ENCODE results near the gene SYT1.
"Not testable (repeated sequence)": the region's sequence is repeated elsewhere in the genome, so short reads cannot be mapped to it uniquely, and the experiment has no call there.

Gene SYT1

DNA sequence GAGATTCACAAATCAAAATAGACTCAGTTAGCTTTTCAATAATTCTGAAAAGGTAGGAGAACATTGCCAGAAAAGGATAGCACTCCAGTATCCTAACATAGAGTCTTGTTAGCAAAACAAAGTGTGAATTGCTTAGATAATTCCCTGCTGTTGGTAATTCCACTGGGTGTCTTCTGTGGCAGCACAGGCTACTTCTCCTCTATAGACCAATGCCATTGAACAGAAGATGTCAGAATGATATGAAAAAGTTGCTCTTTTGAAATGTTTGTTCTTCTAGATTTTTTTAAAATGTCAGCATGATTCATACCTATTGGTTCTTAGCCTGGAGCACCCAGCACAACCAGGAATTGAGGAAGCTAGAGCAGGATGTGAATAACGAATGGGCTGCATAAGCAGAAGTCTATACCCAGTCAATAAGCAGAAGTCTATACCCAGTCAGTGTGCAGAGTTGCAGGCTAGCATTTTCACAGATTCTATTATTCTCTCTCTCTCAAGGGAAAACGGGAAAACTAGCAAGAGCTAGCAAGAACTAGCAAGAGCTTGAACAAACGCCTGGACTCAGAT lies 112.8 kb downstream of the SYT1 start:
- no peak for DNase-seq

DNA sequence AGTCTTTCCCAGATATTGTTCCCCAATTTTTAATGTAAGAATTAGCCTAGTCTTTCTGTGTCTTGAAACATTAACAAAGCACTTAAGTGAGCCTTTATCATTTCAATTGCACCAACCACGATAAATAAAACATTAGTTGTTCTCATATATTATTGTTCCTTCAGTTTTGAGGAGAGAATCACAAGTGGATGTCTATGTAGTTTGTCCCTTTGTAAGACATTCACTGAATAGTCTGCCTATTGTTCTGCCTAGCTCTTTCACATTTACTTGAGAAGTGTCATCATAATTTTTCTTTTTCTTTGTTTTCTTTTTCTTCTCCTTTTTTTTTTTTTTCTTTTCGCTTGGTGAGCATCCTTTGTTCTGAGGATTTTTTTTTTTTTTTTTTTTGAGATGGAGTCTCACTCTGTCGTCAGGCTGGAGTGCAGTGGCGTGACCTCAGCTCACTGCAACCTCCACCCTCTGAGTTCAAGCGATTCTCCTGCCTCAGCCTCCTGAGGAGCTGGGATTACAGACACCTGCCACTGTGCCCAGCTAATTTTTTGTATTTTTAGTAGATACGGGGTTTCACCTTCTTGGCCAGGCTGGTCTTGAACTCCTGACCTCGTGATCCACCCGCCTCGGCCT lies 129.7 kb downstream of the SYT1 start:
- no peak for DNase-seq

DNA sequence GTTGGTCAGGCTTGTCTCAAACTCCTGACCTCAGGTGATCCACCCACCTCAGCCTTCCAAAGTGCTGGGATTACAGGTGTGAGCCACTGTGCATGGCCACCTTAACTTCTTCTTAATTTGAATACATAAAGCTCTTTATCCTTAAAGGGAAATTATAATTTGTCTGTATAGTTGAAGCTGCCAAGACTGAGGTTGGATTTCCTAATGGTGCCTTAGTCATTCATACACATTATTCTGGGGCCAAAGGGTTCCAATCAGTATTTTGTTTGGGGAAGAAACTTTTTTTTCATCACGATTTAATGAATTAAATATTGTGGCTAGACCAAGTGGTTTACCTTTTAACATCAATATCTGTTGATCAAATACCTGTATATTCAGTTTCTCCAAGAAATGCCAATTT lies 135.9 kb downstream of the SYT1 start:
- DNase-seq: no peak

DNA sequence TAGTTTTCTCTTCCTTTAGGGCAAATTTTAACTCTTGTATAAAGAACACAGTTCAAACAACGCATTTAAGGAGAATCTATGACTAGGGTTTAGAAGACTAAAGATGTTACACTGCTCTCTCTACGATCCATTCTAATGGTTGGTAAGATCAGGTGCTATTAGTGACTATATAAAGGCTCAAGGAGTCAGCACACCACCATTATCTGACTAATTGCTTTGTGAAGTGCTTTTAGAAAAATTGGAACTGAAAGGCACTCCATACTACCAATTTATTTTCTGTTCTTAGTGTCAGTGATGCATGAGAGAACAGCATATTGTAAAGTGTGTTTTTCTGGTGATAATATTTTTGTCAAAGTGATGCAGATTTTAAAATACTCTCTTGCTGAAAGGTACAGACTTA lies 136.8 kb downstream of the SYT1 start:
- no peak for DNase-seq

DNA sequence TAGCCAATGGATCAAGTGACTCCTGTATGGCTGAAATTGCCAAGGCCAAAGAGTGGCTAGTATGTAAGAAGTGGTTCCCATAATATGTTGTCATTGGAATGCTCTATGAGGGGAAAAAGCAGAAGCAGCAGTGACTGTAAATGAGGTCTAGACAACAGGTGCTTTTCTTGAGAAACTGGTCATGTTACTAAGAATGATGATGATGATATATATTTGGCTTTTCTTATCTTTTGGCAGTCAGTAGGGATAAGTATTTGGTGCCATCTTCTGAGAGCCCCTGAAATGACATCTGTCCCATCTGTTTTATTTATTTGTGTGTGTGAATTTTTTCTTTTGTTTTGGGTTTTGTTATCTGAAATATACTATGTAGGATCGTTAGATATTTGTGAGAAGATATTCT lies 141.7 kb downstream of the SYT1 start:
- DNase-seq: no peak

DNA sequence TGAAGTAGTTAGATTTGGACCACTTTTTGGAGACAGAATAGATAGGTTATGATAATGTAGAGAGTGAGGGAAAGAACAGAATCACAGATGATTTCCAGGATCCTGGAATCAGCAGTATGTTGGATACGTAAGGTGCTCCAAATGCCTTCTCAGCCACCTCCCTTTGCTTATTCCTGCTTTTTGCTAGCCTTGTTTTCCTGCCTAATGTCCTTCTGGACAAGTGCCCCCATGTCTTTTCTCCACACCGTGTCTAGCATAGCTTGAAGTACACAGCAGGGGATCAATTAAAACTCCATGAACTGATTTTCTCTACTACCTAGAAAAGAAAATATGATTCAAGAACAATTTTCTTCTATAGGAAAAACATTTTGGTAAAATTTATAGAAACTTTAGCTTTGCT lies 144.0 kb downstream of the SYT1 start:
- DNase-seq: no peak

DNA sequence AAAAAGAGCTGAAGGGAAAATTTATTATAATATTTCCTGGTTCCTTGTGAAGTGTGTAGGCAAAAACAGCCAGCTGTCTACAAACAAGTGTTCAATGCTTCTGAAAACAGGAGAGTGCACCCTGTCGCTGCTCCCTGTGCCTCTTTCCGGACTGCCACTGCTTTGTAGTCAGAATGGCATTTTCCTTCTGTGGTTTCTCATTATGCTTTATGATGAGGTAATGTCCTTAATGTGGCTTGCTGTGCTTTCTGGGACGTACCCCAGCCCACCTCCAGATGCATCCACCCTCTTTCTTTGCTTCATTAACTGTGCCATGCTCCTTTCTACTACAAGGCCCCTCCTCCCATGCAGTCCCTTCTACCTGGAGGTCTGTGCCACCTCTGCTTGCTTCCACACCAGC lies 148.1 kb downstream of the SYT1 start:
- DNase-seq: no peak

DNA sequence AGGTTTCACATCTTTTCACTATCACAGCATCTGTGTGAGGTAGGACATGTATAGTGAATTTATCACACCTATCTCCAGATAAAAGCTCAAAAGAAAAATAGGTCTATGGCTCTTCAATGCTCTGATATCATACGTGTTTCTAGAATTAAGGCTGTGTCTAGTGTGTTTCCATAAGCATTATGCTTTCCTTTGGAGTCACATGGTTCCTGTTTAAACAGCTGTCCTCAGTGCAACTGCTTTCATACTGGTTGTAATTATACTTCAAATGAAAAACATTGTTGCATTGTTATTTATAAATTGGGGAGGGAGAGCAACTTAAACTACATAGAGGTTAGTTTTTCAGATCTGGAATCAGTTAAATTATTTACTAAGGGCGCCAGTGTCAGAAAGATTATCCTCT lies 151.6 kb downstream of the SYT1 start:
- no peak for DNase-seq

DNA sequence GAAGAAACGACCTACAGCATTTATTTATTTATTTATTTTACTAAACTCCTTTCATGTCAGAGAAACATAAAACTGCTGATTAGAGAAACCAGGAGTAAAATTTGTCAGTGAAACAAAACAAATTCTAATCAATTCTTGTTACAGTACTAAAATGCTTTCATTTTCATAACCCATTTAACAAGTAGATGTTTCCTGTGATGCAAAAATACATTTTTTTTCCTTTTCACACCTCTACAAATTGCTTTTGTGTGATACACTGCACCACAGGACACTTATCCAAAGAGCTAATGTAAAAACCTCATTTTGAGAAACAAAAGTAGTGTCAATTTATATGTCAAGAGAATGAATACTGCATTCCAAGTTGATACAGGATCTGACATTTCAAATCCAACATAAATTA lies 155.1 kb downstream of the SYT1 start:
- DNase-seq: no peak

DNA sequence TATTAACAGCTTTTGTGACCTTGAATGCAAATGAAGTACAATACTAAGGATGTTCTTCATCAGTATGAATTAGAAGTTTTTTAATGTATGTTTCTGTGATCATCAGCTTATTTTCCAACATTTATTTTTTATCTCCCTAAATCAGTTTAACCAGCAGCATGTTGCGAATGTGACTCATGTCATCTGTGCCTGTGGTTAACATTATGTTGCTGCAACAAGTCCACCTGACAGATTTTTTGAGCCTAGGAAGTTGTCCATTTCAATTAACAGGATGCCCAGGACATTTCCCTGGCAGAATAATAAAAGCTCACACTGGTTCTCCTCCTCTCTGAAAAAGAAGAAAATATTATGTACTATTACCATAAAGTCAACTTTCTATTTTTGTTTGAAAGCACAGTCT lies 155.5 kb downstream of the SYT1 start:
- DNase-seq: no peak

DNA sequence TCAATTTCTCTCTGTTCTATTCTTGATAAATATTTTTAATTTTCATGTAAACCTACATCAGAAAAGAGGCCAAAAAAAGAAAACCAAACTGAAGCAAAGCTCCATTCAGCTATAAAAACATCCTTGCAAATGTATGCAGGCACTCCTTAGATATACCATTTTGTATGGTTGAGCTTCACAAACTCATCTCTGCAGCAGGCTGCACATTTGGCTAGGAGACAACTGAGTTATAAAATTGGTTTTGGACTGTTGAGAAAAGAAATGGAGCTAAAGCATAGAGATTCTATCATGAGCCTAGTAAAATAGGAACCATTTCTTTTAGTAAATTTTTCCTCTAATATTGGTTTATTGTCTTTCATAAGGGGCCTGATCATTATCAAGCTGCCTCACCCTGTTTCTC lies 156.4 kb downstream of the SYT1 start:
- DNase-seq: no peak

DNA sequence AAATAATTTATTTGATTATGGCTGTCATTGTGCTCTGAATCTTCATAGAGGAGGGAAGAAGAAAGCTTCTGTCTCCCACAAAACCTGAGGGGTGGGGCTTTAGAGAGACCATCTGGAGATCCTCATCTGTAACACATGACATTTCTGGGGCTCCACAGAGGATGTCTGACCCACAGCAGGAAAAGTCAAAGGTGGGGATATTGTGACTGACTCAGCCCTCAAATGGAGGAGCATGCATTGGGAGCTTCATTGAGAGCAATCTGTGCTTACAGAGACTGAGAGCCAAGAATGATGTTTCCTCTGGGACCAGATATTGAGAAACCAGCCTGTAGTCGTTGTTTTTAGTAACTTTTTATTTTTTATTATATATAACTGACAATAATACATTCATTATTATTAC lies 158.7 kb downstream of the SYT1 start:
- DNase-seq: no peak

DNA sequence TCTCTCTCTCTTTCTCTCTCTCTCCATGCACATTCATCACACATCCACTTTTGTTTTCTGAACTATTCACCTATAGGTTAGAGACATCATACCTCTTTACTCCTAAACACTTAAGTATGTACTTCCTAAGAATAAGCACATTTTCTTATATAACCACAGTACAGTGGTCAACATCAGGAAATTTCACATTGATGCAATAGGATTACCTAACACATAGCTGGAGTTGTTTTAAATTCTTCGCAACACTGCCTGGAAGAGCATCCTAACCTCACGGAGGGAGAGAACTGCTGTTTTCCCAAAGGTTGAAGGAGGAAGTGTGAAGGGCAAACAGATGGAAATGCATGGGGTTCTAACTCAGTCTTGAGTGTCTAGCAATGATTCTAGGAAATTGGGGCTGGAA lies 159.2 kb downstream of the SYT1 start:
- DNase-seq: no peak

DNA sequence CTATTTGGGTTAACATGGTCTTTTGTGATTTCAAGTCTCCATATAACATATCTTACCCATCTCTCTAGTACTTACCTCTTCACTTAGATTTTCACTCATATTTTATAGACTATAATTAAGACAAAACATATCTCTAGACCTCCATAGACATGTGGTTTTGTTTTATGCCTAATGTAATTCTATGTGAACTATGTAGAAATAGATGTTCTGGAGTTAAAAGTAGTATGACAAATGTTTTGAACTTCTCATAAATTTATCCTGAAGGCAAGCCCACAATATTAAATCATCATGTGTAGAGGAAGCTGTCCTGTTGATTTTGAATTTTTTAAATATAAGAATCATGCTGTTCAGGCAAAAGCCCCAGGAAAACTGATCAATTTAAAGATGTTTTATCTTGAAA lies 169.2 kb downstream of the SYT1 start:
- no peak for DNase-seq

DNA sequence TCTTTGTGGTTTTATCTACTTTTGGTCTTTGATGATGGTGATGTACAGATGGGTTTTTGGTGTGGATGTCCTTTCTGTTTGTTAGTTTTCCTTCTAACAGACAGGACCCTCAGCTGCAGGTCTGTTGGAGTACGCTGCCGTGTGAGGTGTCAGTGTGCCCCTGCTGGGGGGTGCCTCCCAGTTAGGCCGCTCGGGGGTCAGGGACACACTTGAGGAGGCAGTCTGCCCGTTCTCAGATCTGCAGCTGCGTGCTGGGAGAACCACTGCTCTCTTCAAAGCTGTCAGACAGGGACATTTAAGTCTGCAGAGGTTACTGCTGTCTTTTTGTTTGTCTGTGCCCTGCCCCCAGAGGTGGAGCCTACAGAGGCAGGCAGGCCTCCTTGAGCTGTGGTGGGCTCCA lies 180.2 kb downstream of the SYT1 start:
- not testable (repeated sequence) for DNase-seq

DNA sequence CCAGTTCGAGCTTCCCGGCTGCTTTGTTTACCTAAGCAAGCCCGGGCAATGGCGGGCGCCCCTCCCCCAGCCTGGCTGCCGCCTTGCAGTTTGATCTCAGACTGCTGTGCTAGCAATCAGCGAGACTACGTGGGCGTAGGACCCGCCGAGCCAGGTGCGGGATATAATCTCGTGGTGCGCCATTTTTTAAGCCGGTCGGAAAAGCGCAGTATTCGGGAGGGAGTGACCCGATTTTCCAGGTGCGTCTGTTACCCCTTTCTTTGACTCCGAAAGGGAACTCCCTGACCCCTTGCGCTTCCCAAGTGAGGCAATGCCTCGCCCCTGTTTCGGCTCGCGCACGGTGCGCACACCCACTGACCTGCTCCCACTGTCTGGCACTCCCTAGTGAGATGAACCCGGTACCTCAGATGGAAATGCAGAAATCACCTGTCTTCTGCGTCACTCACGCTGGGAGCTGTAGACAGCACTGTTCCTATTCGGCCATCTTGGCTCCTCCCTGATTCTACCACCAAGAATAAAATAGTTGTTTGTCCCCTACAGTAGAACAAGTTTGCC lies 180.7 kb downstream of the SYT1 start:
- not testable (repeated sequence) for DNase-seq

DNA sequence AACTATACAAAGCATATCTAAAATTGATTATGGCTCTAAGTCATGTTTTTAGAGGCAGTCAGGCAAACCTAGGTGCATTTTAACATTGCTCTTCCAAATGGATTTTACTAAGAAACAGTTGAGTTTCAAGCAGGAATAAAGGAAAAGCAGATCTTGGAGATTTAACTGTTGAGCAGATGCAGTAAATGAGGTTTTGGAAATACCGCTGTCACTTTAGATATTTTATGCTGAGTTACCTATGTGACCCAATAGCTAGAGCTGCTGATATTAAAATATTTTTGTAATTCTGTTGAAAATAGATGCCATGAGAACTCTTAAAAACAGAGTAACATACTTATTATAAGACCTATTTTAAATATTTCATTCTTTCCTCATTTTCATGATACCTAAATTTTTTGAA lies 181.4 kb downstream of the SYT1 start:
- no peak for DNase-seq

DNA sequence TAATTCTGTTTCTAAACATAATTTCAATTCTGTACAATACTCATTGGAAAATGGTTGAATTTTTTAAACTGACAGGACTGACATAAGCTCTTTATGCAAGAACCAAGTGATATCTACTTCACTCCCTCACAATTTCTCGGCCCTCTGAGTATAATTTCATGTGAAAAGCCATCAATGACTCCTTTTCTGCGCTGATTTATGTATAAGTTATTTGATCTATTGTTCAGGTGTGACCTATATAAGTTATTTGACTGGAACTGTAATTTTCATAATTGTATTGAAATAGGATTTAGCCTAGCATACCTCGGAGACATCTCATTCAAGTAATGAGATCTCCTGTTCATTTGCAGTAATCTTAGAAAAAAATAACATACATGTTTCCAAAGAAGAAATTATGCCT lies 184.4 kb downstream of the SYT1 start:
- DNase-seq: no peak

DNA sequence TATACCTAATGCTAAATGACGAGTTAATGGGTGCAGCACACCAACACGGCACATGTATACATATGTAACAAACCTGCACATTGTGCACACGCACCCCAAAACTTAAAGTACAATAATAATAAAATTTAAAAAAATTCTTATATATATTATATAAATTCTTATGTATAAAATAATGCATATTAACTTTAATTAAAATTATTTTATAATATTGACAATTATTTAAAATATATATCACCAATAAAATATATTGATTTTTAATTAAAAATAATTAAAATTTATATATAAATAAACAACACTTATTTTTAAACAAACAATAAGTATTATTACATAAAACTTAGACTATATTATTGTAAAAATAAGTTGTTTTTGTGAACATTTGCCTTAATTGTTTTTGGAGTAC lies 188.8 kb downstream of the SYT1 start:
- no peak for DNase-seq

DNA sequence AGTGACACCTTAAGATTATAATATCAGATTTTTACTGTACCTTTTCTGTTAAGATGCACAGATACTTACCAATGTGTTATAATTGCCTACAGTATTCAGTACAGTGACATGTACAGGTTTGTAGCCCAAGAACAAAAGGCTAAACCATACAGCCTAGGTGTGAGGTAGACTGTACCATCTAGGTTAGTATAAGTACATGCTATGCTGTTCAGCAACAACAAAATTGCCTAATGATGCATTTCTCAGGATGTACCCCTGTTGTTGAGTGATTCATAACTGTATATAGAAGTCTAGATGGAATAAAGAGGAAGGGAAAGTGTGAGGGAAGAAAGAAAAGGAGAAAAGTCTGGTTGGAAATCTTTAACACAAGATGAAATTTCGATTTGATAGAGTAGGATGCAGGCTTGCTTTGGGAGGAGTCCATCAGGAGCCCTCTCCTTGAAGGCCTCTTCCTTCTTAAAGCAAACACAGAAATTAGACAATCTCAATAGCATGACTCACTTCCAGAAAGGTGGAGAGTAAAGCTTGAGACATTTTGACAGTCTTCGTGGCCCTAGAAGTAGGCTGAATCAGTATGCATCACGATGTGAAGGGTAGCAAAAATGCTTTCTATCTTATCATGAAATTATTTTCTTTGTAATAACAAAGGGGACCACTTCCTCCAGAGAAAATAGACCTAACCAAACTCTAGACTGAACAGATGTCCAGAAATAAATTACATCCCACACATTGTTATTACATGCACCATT lies 191.5 kb downstream of the SYT1 start:
- DNase-seq: no peak

DNA sequence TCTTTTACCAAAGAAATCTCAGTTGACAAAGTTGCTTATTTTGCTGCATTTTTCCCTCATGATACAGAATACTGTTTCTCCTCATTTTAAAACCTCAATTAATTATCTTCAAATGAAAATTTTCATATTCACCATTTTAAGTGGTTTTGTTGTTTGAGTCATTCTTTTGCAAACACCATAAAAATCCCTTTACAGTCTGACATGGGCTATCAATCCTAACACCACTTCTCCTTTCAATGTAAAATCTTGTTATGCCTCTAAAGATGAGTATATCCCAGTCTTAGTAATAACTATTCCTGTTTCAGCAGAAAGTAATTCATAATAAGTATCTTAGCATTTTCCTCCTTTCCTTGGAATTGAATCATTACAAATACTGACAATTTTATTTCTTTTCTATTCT lies 192.2 kb downstream of the SYT1 start:
- no peak for DNase-seq

DNA sequence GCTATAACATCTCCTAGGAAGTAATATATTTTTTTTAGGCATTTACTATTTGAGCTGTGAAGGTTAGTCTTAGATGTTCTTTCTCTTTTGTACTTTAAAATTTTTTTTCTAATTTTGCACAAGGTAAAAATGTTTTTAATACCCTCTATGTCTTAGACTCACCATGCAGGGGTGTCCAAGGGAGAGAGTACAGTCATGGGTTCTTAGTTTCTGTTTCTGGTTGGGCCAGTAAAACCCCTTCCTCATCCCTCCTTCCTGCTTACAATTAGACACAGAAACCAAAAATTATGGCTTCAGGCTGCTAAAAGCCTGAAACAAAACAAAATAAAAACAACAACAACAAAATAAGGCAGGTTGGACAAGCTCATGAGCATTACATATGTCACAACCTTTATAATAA lies 193.0 kb downstream of the SYT1 start:
- no peak for DNase-seq

DNA sequence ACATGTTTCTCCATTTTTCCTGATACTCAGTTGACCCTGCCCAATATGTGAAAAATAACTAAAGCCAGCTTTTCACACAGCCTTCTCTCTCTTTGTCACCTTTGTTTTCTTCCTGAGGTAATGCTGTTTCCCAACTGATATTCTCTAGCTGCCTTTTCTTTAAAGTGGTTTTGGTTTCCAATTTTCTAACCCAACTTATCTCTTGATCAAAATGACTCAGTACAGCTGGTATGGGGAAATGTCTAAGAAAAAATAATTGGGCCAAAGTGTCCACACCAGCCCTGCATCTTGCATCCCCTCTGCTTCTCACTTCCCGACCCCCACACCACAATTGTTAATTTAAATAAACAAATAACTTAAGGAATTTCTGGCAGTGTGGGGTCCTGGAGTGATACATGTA lies 193.8 kb downstream of the SYT1 start:
- no peak for DNase-seq

DNA sequence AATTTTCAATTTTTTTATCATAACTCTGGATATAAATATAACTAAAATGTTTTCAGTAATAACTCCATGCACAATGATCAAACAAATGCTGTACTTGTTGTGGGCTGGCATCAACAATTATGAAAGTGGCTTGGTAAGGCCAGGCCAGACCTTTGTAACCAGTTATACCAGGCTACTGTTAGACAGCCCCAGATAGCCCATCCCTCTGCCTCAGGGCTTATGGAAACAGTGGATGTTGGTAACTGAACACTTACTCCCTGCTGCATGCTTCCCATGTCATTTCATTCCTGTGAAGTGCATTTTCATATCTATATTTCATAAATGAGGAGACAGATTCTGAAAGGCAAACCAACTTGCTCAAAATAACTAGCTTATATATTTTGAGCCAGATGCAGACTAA lies 195.0 kb downstream of the SYT1 start:
- no peak for DNase-seq

Data from femur (tissue), 1 donor.